Anterior cingulate cortex (tissue), 58 donors: Measurements from ENCODE around the gene FAF1.

Experiments used
- DNase-seq, 58 donors: peaks; one replicate each; lab custom pipeline; 2025; lab: John Stamatoyannopoulos, UW

The FAF1 gene

GRCh38 chr1:50659107-50659662, 300.9 kb downstream of the FAF1 start:
- no peak for DNase-seq

GRCh38 chr1:50658459-50659076, 301.5 kb downstream of the FAF1 start:
- no peak for DNase-seq

- DNase-seq, result no peak
Observed at GRCh38 chr1:50656931-50657330, 303.1 kb downstream of the FAF1 start.

- no peak for DNase-seq
Observed at GRCh38 chr1:50651476-50652263, 308.4 kb downstream of the FAF1 start.

GRCh38 chr1:50646526-50646925, 313.5 kb downstream of the FAF1 start:
- no peak for DNase-seq

GRCh38 chr1:50645139-50645538, 314.9 kb downstream of the FAF1 start:
- DNase-seq, result no peak

GRCh38 chr1:50644447-50645105, 315.5 kb downstream of the FAF1 start:
- no peak for DNase-seq

- no peak for DNase-seq
Observed at GRCh38 chr1:50637460-50637859, 322.6 kb downstream of the FAF1 start.

GRCh38 chr1:50634251-50634650, 325.8 kb downstream of the FAF1 start:
- DNase-seq, result no peak

- DNase-seq, result peak in 1 of 58 donors; percentile 24
Observed at GRCh38 chr1:50633465-50633864, 326.6 kb downstream of the FAF1 start.

- DNase-seq, result no peak
Observed at GRCh38 chr1:50631161-50631560, 328.9 kb downstream of the FAF1 start.

GRCh38 chr1:50622259-50622658, 337.8 kb downstream of the FAF1 start:
- DNase-seq, result no peak

- DNase-seq, result peak in 1 of 58 donors; percentile 21
Observed at GRCh38 chr1:50620680-50621329, 339.3 kb downstream of the FAF1 start.

- no peak for DNase-seq
Observed at GRCh38 chr1:50615036-50615750, 344.9 kb downstream of the FAF1 start.

- DNase-seq, result no peak
Observed at GRCh38 chr1:50611675-50612074, 348.4 kb downstream of the FAF1 start.

GRCh38 chr1:50610563-50610962, 349.5 kb downstream of the FAF1 start:
- DNase-seq, result no peak

- DNase-seq, result no peak
Observed at GRCh38 chr1:50609508-50609907, 350.6 kb downstream of the FAF1 start.

GRCh38 chr1:50605186-50605875, 354.7 kb downstream of the FAF1 start:
- peak in 1 of 58 donors; percentile 2 for DNase-seq

GRCh38 chr1:50604580-50604979, 355.5 kb downstream of the FAF1 start:
- DNase-seq, result no peak
